Activated T-cell treated with anti-CD3 and anti-CD28 coated beads for 4 hours (primary cell): ENCODE measurements around the gene KDM4D.
"Not testable (repeated sequence)": the region's sequence is repeated elsewhere in the genome, so short reads cannot be mapped to it uniquely, and the experiment has no call there.

Experiments used
- DNase-seq: peaks from one replicate; pipeline ENCODE4 v3.0.0-alpha.2; 2020

The KDM4D gene

DNA sequence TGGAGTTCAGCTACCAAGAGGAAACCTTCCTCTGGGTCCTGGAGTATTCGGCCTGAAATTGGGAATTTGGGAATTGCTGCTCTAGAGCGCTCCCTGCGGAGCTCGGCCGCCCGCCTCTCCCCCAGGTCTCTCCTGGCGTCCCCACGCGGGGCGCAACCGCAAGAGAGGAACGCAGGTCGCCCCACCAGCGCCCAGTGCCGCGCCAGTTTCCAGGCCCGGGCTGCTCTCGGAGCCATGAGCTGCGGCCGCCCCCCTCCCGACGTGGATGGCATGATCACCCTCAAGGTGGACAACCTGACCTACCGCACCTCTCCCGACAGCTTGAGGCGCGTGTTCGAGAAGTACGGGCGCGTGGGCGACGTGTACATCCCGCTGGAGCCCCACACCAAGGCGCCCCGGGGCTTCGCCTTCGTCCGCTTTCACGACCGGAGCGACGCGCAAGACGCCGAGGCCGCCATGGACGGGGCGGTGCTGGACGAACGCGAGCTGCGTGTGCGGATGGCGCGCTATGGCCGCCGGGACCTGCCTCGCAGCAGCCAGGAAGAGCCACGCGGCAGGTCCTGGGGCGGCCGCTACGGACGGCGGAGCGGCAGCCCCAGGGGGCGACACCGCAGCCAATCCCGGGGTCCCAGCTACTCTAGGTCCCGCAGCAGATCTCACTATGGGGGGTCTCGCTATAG, 64.0 kb downstream of the KDM4D start:
- DNase-seq, result not testable (repeated sequence)

DNA sequence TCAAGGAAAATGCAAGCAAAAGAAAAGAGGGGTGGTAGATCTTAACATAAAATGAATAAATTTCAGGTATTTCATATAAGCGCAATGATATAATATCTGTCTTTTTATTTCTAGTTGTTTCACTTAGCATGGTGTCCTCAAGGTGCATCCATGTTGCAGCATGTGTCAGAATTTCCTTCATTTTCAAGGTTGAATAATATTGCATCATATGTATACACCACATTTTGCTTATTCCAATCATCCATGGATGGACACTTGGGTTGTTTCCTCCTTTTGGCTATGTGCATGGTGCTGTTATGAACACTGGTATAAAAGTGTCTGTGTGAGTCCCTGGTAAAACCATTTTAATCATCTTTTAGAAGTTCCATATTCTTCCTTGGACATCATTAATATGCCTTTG, 68.7 kb downstream of the KDM4D start:
- DNase-seq, result no peak

DNA sequence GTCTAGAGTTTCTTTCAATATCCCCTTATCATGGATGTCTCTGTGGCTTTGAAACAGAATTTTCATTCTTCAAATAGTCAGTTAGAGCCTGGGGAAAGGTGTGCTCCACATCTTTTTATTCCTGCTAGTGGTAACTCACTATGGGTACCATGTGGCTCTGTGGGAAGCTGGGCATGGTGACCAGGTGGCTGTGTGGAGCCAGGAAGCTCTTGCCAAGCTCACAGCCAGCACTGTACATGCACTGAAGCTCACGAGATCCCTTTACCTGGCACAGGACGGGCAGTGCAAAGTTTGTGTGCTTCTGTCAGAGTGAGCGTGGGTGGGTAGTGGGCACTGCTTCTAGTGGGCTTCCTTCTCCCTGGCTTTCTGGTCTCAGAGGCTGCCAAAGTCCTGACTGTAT, 69.4 kb downstream of the KDM4D start:
- no peak for DNase-seq

DNA sequence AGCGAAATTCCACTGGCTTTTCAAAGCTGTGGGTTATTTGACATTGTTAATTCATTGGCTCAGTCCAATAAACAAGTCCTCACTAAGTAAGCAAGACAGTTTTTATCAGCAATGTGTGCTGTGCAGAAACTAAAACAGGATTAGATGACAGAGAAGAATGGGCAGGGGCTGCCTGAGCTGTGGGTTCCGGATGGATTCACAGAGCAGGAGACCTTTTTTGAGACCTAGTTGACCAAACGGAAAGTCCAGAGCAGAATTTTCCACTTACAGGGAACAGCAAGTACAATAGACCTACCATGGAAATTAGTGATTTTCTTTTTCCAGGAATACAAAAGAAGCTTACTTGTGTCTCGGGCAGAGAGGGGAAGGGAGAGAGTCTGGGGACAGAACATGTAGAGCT, 70.5 kb downstream of the KDM4D start:
- no peak for DNase-seq

DNA sequence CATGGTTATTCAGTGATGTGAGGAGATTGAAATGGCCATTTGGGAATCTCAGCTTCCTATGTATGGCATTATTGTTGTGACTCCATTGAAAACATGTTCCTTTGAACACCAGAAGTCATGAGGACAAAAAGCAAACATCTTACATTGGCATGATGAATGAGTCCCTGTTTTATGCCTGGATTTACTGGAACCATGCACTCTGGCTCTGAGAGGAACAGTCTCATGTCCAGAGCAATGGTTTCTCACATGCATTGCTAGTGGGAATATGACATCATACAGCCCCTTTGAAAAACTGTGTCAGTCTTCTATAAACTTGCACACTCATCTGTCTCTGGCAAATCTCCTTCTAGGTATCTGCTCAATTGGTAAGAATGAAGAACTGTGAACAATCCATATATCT, 72.3 kb downstream of the KDM4D start:
- no peak for DNase-seq
